GM12878 (cell line): ENCODE data around the gene ABCA9. TPM values are rescaled to one million over a fixed set of nuclear protein-coding genes. Genes with fewer than 3 reads are reported as not detected.

ENCODE experiments used
- ATAC-seq: fragments of 200-7000 bp; cut with Tn5 transposase; 3 replicates; pipeline ENCODE4 v1.9.1; 2020; ENCODE audit warnings: mild to moderate bottlenecking, moderate library complexity
- BruUV-seq: library from RNA; stranded (reverse); fragments of 400-500 nt; replicated peaks from 2 replicates; lab custom pipeline; 2021; lab: Mats Ljungman, UMichigan
- CTCF ChIA-PET: fragments of 300-600 bp; sonication (Branson Sonifier 250); formaldehyde crosslinking; extraction: SDS; loops from one replicate; lab custom pipeline; 2021; ENCODE audit warnings: inconsistent platforms; lab: Yijun Ruan, JAX
- POLR2A ChIA-PET: fragments of 350-600 bp; formaldehyde crosslinking; extraction: SDS; loops from one replicate; lab custom pipeline; 2021; ENCODE audit warnings: inconsistent platforms; lab: Charles Lee
- RAD21 ChIA-PET: fragments of 300-600 bp; sonication (Branson Sonifier 250); formaldehyde crosslinking; loops from one replicate; lab custom pipeline; 2023; ENCODE audit warnings: antibody characterized with exemption; ENCODE audit not compliant: unreplicated experiment; lab: Charles Lee
- SMC1A ChIA-PET: fragments of 300-600 bp; sonication (Branson Sonifier 250); formaldehyde crosslinking; loops from one replicate; lab custom pipeline; 2023; ENCODE audit not compliant: unreplicated experiment, uncharacterized antibody; lab: Charles Lee
- DNase-seq: peaks from one replicate; pipeline ENCODE4 v3.0.0-alpha.2; 2011; ENCODE audit warnings: low read depth, low spot score
- FAIRE-seq: peaks from 3 replicates; lab custom pipeline; 2011; peaks lifted over from hg19 to GRCh38; lab: Jason Lieb, UNC
- H2AFZ ChIP-seq: 2 replicates; pipeline ENCODE4 v1.6.0; 2011; ENCODE audit warnings: low read depth, low read length, control low read depth; ENCODE audit not compliant: control insufficient read depth
- H3K27ac ChIP-seq: 2 replicates; pipeline ENCODE4 v1.5.1; 2011; ENCODE audit warnings: control low read depth; ENCODE audit not compliant: control insufficient read depth, insufficient read depth
- H3K27me3 ChIP-seq, 2 experiments: replicated peaks in 1 of 2; 2 replicates each; pipeline versions ENCODE4 v1.6.0 to v1.6.1; 2011; ENCODE audit warnings: low read length in 1 of 2; ENCODE audit not compliant: control insufficient read depth in 2 of 2, insufficient read depth in 2 of 2
- H3K36me3 ChIP-seq, 2 experiments: 2 replicates each; pipeline ENCODE4 v1.5.1; 2011; ENCODE audit warnings: low read length in 1 of 2; ENCODE audit not compliant: control insufficient read depth in 2 of 2, insufficient read depth in 2 of 2
- H3K4me1 ChIP-seq: 2 replicates; pipeline ENCODE4 v1.6.1; 2011; ENCODE audit warnings: mild to moderate bottlenecking, low read length, moderate library complexity, mixed read lengths; ENCODE audit not compliant: control insufficient read depth, insufficient read depth
- H3K4me2 ChIP-seq: 2 replicates; pipeline ENCODE4 v1.6.0; 2011; ENCODE audit warnings: control low read depth; ENCODE audit not compliant: control insufficient read depth, insufficient read depth
- H3K4me3 ChIP-seq: fragments of 200-600 bp; sonication (generic); 2 replicates; pipeline ENCODE4 v1.5.1; 2016
- H3K79me2 ChIP-seq: 2 replicates; pipeline ENCODE4 v1.6.0; 2011; ENCODE audit warnings: low read length; ENCODE audit not compliant: control insufficient read depth, insufficient read depth
- H3K9ac ChIP-seq: 2 replicates; pipeline ENCODE4 v1.8.0; 2011; ENCODE audit warnings: low read length, control low read depth, mixed read lengths; ENCODE audit not compliant: control insufficient read depth, insufficient read depth
- H3K9me3 ChIP-seq: replicated peaks from 3 replicates; pipeline ENCODE4 v1.5.1; 2011; ENCODE audit warnings: mild to moderate bottlenecking, low read length; ENCODE audit not compliant: control insufficient read depth, insufficient read depth
- H4K20me1 ChIP-seq: 2 replicates; pipeline ENCODE4 v1.6.0; 2011; ENCODE audit not compliant: control insufficient read depth, insufficient read depth
- ZZZ3 ChIP-seq: IDR thresholded peaks from 2 replicates; pipeline ENCODE4 v1.6.1; 2011; ENCODE audit warnings: low read depth; ENCODE audit not compliant: control insufficient read depth, insufficient read length
- WGBS: methylation state at CpG from one replicate; pipeline ENCODE4 v1.1.6; 2016; ENCODE audit warnings: low lambda C conversion rate; ENCODE audit not compliant: insufficient replicate concordance, insufficient coverage; ENCODE audit errors: missing lambda C conversion rate; 5-methylcytosine and 5-hydroxymethylcytosine counted together
- in situ Hi-C: fragments of 300-500 bp; cut with MboI; formaldehyde crosslinking; loops from 9 replicates; pipeline ENCODE4 v1.14.3; 2018; ENCODE audit warnings: mixed read lengths
- intact Hi-C: fragments of 100-400 bp; cut with micrococcal nuclease; formaldehyde crosslinking; loops from one replicate; pipeline ENCODE4 v1.14.2; 2022; ENCODE audit not compliant: unreplicated experiment
- polyA plus RNA-seq, 11 experiments: library from polyadenylated mRNA; depleted of rRNA in 4 of 11; unstranded in 6 of 11; stranded (reverse) in 5 of 11; fragments of >200 nt; fragmentation: Nextera tagmentation in 4 of 11; fragmentation: Illumina TruSeq in 1 of 11; extraction: Ambion mirVana in 4 of 11; extraction: Trizol in 1 of 11; gene quantifications; 1 replicate in 1 of 11; 2 replicates in 10 of 11; pipeline versions ENCODE4 v1.2.1 to v1.2.3, GENCODE V29; 2011 to 2016; ENCODE audit warnings: inconsistent platforms in 2 of 11, missing spikeins in 2 of 11, low read depth in 1 of 11
- total RNA-seq, 4 experiments: library from RNA; depleted of rRNA in 3 of 4; stranded (reverse); fragments of >200 nt in 3 of 4; fragmentation: Illumina TruSeq in 1 of 4; extraction: Trizol in 1 of 4; gene quantifications; 2 replicates each; pipeline versions ENCODE4 v1.2.1 to v1.2.3, GENCODE V29; 2013 to 2021
- TF ChIP-seq, protein P1 (sequence below): fragments of 450-650 bp; IDR thresholded peaks from 2 replicates; pipeline ENCODE4 v1.6.1; 2017; ENCODE audit warnings: mild to moderate bottlenecking, moderate library complexity
- TF ChIP-seq, protein P2 (sequence below): IDR thresholded peaks from 2 replicates; pipeline ENCODE4 v1.6.1; 2011; ENCODE audit warnings: borderline replicate concordance, low read depth, mild to moderate bottlenecking, moderate library complexity, mixed read lengths, low read length; ENCODE audit not compliant: insufficient read depth; ENCODE audit errors: extremely low read length

The ABCA9 gene
- total and polyA plus RNA-seq, 10 of the 15 experiments (the other 5 are each of a cell fraction or from before 2014, with no cell fraction given) = under 0.01 to 2.9 (median 0.31) TPM

DNA sequence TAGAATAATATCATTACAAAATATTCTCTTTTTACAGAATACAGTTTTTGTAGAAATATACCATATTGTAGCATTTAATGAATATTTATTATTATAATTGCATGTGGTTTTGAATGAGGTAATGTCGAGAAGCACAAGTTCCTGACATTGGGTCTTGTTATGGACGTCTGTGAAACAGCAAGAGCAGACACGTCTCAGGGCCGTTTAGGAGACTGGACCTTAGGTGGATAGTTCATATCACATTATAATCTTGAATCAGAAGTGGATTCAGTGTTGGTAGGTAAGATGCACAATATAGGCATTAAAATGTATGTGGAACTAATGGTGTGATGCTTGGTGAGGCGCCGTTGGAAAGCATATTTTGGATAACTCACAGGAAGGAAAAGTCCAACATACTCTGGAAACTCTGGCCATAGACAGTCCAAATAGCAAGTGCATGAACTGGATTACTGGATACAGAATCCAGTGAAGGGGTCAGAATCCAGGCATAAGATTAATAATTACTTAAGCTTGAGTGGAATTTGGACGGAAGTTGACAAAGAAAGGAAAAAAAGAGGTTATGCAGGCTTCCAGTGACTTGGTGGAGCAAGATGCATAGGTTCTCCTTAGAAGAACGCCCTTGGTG is 122.7 kb downstream of the ABCA9 start:
- ATAC-seq (no peak), FAIRE-seq (no peak)
- no peak overlapping the region for H2AFZ ChIP-seq
- no peak overlapping the region for H3K4me3 ChIP-seq
- SMC1A ChIA-PET = no interaction called here
- H3K79me2 ChIP-seq = no peaks in the 10 kb centered on the region
- no peak for TF ChIP-seq ZZZ3
- TF ChIP-seq, protein P1, sequence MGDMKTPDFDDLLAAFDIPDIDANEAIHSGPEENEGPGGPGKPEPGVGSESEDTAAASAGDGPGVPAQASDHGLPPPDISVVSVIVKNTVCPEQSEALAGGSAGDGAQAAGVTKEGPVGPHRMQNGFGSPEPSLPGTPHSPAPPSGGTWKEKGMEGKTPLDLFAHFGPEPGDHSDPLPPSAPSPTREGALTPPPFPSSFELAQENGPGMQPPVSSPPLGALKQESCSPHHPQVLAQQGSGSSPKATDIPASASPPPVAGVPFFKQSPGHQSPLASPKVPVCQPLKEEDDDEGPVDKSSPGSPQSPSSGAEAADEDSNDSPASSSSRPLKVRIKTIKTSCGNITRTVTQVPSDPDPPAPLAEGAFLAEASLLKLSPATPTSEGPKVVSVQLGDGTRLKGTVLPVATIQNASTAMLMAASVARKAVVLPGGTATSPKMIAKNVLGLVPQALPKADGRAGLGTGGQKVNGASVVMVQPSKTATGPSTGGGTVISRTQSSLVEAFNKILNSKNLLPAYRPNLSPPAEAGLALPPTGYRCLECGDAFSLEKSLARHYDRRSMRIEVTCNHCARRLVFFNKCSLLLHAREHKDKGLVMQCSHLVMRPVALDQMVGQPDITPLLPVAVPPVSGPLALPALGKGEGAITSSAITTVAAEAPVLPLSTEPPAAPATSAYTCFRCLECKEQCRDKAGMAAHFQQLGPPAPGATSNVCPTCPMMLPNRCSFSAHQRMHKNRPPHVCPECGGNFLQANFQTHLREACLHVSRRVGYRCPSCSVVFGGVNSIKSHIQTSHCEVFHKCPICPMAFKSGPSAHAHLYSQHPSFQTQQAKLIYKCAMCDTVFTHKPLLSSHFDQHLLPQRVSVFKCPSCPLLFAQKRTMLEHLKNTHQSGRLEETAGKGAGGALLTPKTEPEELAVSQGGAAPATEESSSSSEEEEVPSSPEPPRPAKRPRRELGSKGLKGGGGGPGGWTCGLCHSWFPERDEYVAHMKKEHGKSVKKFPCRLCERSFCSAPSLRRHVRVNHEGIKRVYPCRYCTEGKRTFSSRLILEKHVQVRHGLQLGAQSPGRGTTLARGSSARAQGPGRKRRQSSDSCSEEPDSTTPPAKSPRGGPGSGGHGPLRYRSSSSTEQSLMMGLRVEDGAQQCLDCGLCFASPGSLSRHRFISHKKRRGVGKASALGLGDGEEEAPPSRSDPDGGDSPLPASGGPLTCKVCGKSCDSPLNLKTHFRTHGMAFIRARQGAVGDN = no peak
- TF ChIP-seq, protein P2, sequence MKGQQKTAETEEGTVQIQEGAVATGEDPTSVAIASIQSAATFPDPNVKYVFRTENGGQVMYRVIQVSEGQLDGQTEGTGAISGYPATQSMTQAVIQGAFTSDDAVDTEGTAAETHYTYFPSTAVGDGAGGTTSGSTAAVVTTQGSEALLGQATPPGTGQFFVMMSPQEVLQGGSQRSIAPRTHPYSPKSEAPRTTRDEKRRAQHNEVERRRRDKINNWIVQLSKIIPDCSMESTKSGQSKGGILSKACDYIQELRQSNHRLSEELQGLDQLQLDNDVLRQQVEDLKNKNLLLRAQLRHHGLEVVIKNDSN = no peak
- TF ChIP-seq, all 136 proteins: peak for 0
- Histone ChIP-seq H3K4me1 (no peaks in the 10 kb centered on the region), H3K27ac (no peak overlapping the region), H3K4me2 (no peak overlapping the region), H3K27me3 (no peaks in the 10 kb centered on the region), H4K20me1 (no peaks in the 10 kb centered on the region), H3K9me3 (no peaks in the 10 kb centered on the region), H3K36me3 (no peaks in the 10 kb centered on the region), H3K9ac (no peak overlapping the region)
- intact Hi-C loops (no loop called here), in situ Hi-C loops (no loop called here)
- WGBS = 33% methylated on average over 8 of the region's 8 CpGs
- POLR2A ChIA-PET = no interaction called here
- no TSS peak for BruUV-seq
- no peak for DNase-seq
- RAD21 ChIA-PET = no interaction called here
- CTCF ChIA-PET = no interaction called here
